GM18508 (cell line): ENCODE measurements around the gene KCNH3.

Source experiments
- ATAC-seq: cut with Tn5 transposase; IDR thresholded peaks from one replicate; pipeline ENCODE4 v1.9.1; 2021; ENCODE audit warnings: moderate number of reproducible peaks; ENCODE audit not compliant: insufficient read depth, unreplicated experiment

Gene KCNH3

GRCh38 chr12:49543914-49544815 is 5.3 kb downstream of the KCNH3 start:
- no peak for ATAC-seq

- ATAC-seq = no peak
Observed at GRCh38 chr12:49545815-49546214, 7.0 kb downstream of the KCNH3 start.

- ATAC-seq = no peak
Observed at GRCh38 chr12:49546481-49546880, 7.7 kb downstream of the KCNH3 start.

GRCh38 chr12:49547090-49547690 is 8.4 kb downstream of the KCNH3 start:
- ATAC-seq = no peak

GRCh38 chr12:49548481-49548821 is 9.6 kb downstream of the KCNH3 start:
- no peak for ATAC-seq

- ATAC-seq = no peak
Observed at GRCh38 chr12:49548822-49549648, 10.2 kb downstream of the KCNH3 start.

GRCh38 chr12:49549735-49550692 is 11.2 kb downstream of the KCNH3 start:
- no peak for ATAC-seq

- no peak for ATAC-seq
Observed at GRCh38 chr12:49550693-49551252, 11.9 kb downstream of the KCNH3 start.

- no peak for ATAC-seq
Observed at GRCh38 chr12:49552014-49552413, 13.2 kb downstream of the KCNH3 start.

GRCh38 chr12:49552425-49552824 is 13.6 kb downstream of the KCNH3 start:
- ATAC-seq = no peak

- ATAC-seq = no peak
Observed at GRCh38 chr12:49552899-49553298, 14.1 kb downstream of the KCNH3 start.

GRCh38 chr12:49553512-49554088 is 14.8 kb downstream of the KCNH3 start:
- ATAC-seq = no peak

- no peak for ATAC-seq
Observed at GRCh38 chr12:49554266-49554665, 15.4 kb downstream of the KCNH3 start.

- no peak for ATAC-seq
Observed at GRCh38 chr12:49555631-49556390, 17.0 kb downstream of the KCNH3 start.

GRCh38 chr12:49556391-49557186 is 17.8 kb downstream of the KCNH3 start:
- ATAC-seq = no peak

GRCh38 chr12:49557187-49557916 is 18.5 kb downstream of the KCNH3 start:
- no peak for ATAC-seq

GRCh38 chr12:49557917-49558215 is 19.0 kb downstream of the KCNH3 start:
- ATAC-seq = no peak
